HL-60/S4 treated with phorbol 12-myristate 13-acetate at 8.2 ng/mL for 4 days and 3 days (cell line): ENCODE data around the gene ZMYM4.
"Not testable (repeated sequence)": the region's sequence is repeated elsewhere in the genome, so short reads cannot be mapped to it uniquely, and the experiment has no call there.

ENCODE experiments used
- in situ Hi-C: fragments of 300-500 bp; cut with MboI; formaldehyde crosslinking; loops from 2 replicates; pipeline ENCODE4 v1.15.0; 2022; ENCODE audit warnings: low sequenced_read_pairs

The ZMYM4 gene

DNA sequence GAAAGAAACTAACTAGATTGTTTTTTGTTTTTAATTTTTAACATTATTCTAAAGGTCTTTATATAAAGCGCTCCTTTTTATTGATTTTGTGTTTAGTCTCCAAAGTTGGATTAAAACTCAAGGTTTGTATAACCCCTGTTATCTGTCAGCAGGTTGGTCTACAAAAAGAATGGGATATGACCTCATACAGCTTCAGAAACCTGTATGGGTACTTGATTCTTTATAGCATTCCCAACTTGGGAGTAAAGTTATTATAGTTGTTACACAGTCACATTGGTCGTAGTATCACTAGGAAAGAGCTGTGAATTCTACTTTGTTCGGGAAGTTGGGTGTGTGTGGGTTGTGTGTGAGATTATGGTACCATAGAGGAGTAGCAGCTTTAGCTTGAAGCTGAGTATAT lies 52.4 kb downstream of the ZMYM4 start:
- in situ Hi-C loops: no loop called here

DNA sequence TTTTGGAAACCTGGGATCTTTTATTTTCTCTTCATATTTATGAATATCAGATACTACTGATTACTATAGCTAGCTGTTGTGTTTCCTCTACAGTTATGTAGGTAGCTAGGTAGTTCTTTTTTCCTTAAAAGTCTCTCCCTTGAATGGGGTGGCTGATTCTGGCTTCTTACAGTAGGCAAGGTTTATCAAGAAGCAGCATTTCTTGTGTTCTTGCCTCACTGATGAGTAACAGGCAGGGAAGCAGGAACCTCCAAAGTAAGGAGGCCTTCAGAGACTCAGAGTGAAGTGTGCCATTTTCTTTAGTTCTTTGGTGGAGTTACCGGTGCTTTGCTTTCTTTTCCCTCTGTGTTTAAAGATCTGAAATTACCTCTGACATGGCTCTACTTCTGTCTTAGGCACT lies 56.0 kb downstream of the ZMYM4 start:
- in situ Hi-C loops: no loop called here

DNA sequence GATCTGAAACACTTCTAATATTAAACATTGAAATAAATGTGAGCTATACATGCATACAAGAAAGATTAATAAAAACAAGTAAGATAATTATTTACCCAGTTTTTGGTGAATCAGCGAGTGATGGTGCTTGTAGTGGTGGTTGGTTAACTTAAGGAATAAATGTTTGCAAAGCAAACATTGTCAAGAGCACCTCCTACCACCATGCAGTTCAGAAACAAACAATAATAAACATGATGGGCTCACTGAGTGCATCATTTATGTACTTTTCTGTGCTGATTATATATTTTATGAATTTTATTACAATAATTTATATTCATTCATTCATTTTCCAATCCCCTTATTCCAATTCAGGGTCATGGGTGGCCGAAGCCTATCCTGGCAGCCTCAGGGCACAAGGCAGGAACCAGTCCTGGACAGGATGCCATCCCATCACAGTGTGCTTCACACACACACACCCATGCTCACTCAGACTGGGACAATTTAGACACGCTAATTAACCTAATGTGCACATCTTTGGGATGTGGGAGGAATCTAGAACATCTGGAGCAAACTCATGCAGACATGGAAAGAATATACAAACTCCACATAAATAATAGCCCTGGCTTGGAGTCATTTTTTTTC lies 57.8 kb downstream of the ZMYM4 start:
- in situ Hi-C loops: no loop called here

DNA sequence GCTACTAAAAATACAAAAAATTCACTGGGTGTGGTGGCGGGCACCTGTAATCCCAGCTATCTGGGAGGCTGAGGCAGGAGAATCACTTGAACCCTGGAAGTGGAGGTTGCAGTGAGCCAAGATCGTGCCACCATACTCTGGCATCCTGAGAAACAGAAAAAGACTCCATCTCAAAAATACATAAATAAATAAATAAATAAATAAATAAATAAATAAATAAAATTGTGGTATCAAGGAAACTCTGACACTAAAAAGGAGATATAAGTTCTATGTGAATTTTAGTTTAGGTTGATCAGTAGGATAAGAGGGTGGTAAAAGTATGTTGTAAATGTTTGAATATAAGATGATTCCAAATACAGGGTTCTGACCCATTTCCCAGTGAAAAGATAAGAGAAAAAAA lies 63.1 kb downstream of the ZMYM4 start:
- in situ Hi-C loops: not testable (repeated sequence)

DNA sequence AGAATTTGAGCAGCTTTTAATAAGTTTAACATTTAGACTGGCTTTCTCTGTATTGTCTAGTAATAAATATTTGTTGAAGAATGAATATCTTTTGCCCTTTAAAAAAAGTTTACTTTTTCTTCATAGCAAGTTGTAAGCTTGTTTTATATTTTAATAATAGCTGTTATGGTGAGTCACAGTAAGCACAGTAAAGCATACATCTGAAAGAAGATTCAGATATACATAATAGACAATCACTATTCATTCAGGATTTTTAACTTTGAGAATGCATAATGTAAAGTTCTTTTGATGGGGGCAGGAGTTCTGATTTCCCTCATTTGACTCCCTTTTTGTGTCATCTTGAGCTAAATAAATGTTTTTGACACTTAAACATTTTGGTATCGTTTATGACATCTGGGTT lies 66.0 kb downstream of the ZMYM4 start:
- in situ Hi-C loops: no loop called here

DNA sequence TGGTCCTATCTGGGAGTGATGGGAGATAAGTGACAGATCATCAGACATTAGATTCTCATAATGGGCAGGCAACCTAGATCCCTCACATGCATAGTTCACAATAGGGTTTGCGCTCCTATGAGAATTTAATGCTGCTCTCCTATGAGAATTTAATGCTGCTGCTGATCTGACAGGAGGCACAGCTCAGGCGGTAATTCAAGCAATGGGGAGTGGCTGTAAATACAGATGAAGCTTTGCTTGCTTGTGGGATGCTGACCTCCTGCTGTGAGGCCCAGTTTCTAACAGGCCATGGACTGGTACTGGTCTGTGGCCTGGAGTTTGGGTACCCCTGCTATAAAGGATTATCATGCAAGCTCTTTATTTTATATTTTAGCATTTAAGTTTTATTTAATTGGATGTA lies 72.0 kb downstream of the ZMYM4 start:
- in situ Hi-C loops: no loop called here

DNA sequence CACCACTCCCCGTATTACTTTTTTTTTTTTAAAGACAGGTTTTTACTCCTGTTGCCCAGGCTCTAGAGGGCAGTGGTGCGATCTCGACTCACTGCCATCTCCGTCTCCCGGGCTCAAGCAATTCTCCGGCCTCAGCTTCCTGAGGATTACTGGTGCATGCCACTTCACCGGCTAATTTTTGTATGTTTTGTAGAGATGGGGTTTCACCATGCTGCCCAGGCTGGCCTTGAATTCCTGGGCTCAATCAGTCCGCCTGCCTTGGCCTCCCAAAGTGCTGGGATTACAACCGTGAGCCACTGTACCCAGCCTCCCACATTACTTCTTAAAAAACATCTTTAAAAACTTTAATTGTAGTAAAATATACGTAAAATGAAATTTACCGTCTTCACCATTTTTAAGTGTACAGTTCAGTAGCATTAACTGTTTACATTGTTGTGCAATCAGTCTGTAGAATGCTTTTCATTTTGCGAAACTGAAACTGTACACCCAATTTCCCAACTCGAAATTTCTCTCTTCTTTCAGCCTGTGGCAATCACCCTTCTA lies 77.0 kb downstream of the ZMYM4 start:
- in situ Hi-C loops: no loop called here

DNA sequence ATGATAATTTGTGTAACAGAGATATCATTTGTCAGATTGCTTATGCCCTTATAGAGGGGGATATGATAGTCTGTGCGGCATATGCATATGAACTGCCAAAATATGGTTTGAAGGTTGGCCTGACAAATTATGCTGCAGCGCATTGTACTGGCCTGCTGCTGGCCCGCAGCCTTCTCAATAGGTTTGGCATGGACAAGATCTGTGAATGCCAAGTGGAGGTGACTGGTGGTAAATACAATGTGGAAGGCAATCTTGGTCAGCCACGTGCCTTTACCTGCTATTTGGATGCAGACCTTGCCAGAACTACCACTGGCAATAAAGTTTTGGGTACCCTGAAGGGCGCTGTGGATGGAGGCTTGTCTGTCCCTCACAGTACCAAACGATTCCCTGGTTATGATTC lies 82.4 kb downstream of the ZMYM4 start:
- in situ Hi-C loops: no loop called here

DNA sequence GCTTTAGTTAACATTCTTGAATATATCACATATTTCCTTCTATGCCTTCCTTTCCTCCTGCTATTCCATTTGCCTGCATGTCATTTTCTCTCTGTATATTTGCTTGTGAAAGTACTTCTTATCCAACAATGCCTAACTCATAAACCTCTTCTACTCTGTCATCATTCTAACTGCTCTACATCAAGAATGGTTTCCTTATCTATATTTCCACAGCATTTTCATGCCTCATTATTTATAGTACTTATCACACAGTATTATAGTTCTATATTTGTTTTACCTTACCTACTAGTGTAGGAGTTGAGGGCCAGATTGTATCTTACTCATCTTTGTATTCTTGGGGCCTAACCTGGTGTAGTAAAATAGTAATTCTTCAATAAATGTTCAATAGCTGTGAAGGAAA lies 91.5 kb downstream of the ZMYM4 start:
- in situ Hi-C loops: no loop called here

DNA sequence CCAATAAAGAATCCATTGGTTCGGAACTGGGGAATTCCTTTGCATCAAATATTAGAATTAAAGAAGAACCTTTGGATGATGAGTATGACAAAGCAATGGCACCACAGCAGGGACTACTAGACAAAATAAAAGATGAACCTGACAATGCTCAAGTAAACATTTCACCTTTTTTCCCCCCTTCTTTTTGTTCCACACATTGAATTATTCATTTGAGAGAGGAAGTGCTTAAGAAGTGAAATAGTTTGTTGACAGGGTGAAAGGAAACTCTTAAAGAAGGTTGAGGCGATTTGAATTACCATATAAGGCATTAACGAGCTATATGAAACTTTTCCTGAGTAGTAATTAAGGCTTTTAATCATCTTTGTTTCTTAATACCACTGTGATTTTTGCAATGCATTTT lies 93.1 kb downstream of the ZMYM4 start:
- in situ Hi-C loops: no loop called here

DNA sequence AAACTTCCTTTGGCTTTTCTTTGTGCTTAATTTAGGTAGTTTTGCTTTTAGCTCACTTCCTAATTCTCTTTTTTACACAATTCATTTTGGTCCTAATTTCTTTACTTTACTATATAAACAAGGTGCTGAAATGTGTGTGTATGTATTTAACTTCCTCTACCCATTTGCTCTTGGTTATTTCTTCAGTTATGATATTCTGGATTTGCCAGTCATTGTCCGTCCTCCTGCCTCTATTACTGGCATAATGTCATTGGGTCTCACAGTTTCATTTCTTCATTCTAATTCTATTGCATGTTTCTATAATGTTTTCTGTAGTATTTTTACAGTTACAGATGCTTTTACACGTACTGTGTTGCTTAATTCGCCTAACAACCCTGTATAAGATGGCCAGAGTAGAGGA lies 96.2 kb downstream of the ZMYM4 start:
- in situ Hi-C loops: no loop called here

DNA sequence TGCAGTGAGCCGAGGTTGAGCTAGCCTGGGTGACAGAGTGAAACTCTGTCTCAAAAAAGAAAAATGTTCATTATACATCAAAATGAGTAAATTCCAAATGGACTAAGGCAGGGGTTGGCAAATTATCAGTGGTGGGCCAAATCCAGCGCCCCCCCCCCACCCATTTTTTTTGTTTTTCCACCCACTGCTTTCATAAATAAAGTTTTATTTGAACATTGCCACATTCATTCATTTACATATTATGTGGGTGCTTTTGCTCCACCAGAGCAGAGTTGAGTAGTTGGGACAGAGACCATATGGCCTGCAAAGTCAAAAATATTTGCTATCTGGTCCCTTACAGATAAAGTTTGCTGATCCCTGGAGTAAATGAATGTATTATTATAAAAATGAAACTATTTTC lies 99.4 kb downstream of the ZMYM4 start:
- in situ Hi-C loops: no loop called here

DNA sequence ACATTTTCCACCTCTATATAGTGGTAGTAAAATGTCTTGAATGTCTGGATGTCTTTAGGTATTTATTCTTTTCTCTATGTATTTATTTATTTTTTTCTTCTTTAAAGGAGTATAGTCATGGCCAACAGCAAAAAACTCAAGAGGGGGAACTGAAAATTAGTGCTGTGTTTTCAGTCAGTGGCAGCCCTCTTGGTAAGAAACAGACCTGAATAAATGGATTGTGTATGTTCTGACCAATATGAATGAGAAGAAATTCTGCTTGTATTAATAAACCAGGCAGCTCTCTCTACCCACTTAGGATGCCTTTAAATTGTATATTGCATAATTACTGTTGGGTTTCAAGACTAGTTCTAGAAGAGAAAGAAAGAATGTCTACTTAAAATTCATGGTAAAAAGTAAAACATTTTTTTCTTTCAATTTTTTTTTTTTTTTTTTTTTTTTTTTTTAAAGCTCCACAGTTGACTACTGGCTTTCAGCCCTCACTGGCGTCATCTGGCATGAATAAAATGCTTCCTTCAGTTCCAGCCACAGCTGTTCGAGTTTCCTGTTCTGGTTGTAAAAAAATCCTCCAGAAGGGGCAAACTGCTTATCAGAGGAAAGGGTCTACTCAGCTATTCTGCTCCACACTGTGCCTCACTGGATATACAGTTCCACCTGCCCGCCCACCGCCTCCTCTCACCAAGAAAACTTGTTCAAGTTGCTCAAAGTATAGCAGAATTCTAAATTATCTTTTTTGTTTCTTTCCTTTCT lies 101.6 kb downstream of the ZMYM4 start:
- in situ Hi-C loops: no loop called here

DNA sequence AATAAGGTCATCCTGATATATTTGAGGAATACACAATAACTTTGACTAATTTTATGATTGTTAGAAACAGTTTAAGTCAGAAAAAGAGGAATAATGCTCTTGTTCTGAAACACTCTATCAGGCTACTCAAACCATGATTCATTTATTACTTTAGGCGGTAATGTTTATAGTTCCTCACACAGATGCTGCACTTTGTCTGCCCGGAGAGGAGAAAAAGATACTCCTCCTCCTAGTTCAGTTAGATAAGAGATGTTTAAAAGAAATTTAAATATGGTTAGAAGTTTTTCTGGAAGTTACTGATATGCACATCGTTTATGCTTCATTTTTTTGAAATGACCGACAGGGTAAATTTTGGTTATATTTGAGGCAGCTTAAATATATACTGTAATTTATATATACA lies 103.0 kb downstream of the ZMYM4 start:
- in situ Hi-C loops: no loop called here

DNA sequence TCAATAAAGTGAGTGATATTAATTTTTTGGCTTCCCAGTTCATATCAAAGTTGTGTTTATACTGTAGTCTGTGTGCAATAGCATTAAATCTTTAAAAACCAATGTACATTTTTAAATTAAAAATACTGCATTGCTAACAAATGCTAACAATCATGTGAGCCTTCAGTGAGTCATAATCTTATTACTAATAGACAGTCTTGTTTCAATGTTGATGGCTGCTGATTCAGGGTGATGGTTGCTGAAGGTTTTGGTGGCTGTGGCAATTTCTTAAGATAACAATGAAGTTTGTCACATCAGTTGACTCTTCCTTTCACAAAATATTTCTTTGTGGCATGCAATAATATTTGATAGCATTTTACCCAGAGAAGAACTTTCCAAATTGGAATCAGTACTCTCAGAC lies 109.0 kb downstream of the ZMYM4 start:
- in situ Hi-C loops: no loop called here

DNA sequence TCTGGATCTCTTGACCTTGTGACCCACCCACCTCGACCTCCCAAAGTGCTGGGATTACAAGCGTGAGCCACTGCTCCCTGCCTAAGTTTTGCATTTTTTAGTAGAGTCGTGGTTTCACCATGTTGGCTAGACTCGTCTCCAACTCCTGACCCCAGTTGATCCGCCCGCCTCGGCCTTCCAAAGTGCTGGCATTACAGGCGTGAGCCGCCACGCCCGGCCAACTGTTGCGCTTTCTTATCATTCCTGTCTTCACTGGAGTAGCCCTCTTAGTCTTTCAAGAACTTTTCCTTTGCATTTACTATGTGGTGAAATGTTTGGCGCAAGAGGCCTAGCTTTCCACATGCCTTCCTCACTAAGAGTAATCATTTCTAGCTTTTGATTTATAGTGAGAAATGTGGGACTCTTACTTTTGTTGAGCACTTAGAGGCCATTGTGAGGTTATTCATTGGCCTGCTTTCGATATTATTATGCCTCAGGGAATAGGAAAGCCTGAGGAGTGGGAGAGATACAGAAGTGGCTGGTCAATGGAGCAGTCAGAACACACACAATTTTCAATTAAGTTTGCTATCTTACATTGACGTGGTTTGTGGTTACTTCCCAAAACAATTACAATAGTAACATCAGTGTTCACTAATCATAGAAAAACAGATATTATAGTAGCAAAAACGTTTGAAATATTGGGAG lies 111.0 kb downstream of the ZMYM4 start:
- in situ Hi-C loops: no loop called here

DNA sequence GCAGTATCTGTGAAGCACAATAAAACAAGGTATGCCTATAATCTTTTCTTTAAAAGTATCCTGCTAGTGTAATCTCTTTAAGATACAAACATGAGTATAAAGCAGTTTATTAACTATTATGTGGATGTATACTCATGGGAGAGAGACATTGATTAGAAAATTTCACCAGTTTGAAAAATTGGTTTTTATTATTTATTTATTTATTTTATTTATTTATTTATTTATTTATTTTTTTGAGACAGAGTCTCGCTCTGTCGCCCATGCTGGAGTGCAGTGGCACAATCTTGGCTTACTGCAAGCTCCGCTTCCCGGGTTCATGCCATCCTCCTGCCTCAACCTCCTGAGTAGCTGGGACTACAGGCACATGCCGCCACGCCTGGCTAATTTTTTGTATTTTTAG lies 111.6 kb downstream of the ZMYM4 start:
- in situ Hi-C loops: not testable (repeated sequence)

DNA sequence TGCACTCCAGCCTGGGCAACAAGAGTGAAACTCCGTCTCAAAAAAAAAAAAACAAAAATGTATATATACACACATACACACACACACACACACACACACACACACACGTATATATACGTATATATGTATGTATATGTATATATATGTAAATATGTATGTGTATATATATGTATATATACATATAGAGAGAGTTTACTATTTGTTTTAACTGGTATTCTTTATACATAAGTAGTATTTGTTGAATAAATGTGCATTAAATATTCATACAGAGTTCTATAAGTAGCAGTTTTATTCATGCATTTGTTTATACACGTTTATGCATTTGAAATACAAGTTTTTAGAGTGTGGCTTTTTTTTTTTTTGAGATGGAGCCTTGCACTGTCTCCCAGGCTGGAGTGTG lies 113.6 kb downstream of the ZMYM4 start:
- in situ Hi-C loops: no loop called here

DNA sequence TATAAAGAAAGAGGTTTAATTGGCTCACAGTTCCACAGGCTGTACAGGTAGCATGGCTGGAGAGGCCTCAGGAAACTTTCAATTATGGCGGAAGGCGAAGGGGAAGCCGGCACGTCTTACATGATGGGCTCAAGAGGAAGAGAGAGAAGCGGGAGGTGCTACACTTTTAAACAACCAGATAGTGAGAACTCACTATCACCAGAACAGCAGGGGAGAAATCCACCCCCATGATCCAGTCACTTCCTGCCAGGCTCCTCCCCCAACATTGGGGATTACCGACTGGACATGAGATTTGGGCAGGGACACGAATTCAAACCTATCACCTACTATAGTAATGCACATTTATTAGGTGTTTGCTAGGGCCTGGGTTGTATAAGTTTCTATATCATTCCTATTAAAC lies 117.8 kb downstream of the ZMYM4 start:
- in situ Hi-C loops: no loop called here

DNA sequence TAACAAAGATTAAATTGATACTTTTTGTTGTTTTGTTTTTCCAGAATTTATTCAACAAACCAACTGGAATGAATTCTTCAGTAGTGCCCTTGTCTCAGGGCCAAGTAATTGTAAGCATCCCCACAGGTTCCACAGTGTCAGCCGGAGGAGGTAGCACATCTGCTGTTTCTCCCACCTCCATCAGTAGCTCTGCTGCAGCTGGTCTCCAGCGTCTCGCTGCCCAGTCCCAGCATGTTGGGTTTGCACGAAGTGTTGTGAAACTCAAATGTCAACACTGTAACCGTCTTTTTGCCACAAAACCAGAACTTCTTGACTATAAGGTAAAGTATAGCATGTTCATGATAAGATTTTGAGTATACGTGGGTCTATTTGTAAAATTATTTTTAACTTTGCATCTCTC lies 118.5 kb downstream of the ZMYM4 start:
- in situ Hi-C loops: no loop called here

DNA sequence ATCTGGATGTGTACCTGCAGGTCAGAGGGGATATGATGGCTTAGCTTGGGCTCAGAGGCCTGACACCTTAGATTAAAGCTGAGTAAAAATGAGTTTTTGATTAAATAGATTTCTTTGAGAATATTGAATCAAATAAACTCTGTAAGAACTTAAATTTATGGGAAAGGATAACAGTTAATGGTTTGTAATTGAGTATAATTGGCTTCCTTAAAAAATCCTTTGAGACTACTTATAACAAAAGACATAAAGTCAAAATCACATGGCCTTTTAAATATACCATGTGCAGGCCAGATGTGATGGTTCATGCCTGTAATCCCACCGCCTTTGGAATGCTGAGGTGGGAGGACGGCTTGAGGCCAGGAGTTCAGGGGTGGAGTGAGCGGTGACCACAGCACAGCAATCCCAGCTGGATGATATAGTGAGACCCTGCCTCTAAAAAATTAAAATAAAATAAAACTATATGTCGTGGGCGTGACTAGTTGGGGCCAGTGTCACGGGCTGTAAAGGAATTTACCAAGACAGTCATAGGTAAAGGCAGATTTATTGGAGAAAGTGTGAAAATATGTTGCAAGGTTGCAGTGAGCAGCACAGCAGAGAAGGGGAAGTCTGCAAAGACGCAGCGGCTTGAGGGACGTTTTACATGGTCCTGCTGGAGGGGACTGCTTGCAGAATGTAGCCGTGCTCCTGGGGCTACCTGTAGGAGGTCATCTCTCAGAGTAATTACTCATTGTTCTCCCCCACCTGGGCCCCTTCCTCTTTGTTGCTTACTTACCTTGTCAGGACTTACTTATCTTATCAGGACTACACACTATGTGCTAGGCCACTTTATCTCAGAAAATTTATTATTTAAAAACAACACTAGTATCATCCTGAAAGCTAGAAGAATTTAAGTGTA lies 122.3 kb downstream of the ZMYM4 start:
- in situ Hi-C loops: no loop called here
